Rectal smooth muscle tissue (tissue), 1 donor: ENCODE results near the gene FTO.
"Not testable (repeated sequence)": the region's sequence is repeated elsewhere in the genome, so short reads cannot be mapped to it uniquely, and the experiment has no call there.

Experiments
- H3K27ac ChIP-seq: one replicate; pipeline ENCODE4 v1.7.0; 2013; ENCODE audit warnings: low read depth, low read length, inconsistent platforms
- H3K27me3 ChIP-seq: one replicate; pipeline ENCODE4 v1.7.0; 2013; ENCODE audit warnings: low read length; ENCODE audit not compliant: control insufficient read depth, insufficient read depth
- H3K36me3 ChIP-seq: one replicate; pipeline ENCODE4 v1.7.0; 2013; ENCODE audit warnings: low read length; ENCODE audit not compliant: control insufficient read depth, insufficient read depth
- H3K4me1 ChIP-seq: one replicate; pipeline ENCODE4 v1.7.0; 2013; ENCODE audit warnings: low read length; ENCODE audit not compliant: control insufficient read depth, insufficient read depth
- H3K4me3 ChIP-seq: one replicate; pipeline ENCODE4 v1.7.0; 2013; ENCODE audit warnings: low read length
- H3K9ac ChIP-seq: one replicate; pipeline ENCODE4 v1.7.0; 2013; ENCODE audit warnings: low read length

Gene FTO

GRCh38 chr16:53866520-53866919, 162.6 kb downstream of the FTO start:
- no peaks in the 10 kb centered on the region for H3K36me3 ChIP-seq
- H3K27ac ChIP-seq = no peak overlapping the region
- H3K4me3 ChIP-seq = no peak overlapping the region

GRCh38 chr16:53870831-53871230, 166.9 kb downstream of the FTO start:
- H3K4me1 ChIP-seq = no peaks in the 10 kb centered on the region
- H3K27me3 ChIP-seq = no peaks in the 10 kb centered on the region
- H3K9ac ChIP-seq = no peak overlapping the region
- H3K36me3 ChIP-seq = no peaks in the 10 kb centered on the region
- no peak overlapping the region for H3K27ac ChIP-seq
- no peak overlapping the region for H3K4me3 ChIP-seq

More at GRCh38 chr16:53866520-53866919, 162.6 kb downstream of the FTO start:
- no peaks in the 10 kb centered on the region for H3K4me1 ChIP-seq
- H3K9ac ChIP-seq = no peak overlapping the region
- H3K27me3 ChIP-seq = no peaks in the 10 kb centered on the region

DNA sequence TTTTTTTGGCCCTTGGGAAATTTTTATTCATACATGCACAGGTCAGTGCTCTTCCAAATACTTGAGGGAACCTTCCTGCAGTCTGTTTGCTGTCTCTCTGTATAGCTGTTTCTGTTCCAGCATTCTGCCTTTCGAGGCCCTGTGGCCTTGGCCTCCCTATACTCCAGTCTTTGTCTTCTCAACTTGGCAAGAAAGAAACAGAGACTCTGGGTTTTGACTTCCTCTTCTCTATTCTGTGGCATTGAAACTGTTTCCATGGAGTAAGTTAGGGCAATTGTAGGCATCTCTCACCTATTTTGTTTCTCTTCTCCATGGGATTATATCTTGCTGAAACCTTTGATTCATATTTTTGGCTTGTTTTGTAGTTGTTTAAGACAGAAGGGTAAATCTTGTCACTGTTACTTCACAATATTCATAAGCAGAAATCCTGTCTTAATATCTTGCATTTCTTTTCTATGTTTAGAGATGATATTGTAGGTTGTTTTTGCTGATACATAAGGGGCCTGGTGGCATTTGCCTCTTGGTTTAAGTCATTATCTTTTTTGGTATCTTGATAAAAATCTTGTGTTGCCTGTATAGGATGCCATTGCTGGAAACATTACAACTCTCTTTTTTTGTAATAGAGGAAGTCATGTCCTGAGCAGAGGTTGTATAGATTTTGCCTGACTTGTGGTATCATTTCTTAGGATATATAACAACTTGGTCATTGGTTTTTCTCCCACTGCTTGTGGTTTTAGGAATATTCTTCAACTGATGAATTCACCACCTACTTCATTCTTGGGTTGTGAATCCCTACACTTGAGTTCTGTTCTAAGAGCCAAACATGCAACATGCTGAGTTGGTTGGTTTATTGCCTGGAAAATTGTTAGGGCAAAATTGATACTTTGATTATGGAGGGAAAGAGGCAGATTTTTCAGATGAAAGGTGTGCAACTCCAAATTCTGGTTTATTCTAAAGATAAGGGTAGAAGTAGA, 168.6 kb downstream of the FTO start:
- H3K4me3 ChIP-seq = no peak overlapping the region
- no peak overlapping the region for H3K9ac ChIP-seq
- no peaks in the 10 kb centered on the region for H3K27me3 ChIP-seq
- no peaks in the 10 kb centered on the region for H3K36me3 ChIP-seq
- no peak overlapping the region for H3K27ac ChIP-seq
- H3K4me1 ChIP-seq = no peaks in the 10 kb centered on the region

DNA sequence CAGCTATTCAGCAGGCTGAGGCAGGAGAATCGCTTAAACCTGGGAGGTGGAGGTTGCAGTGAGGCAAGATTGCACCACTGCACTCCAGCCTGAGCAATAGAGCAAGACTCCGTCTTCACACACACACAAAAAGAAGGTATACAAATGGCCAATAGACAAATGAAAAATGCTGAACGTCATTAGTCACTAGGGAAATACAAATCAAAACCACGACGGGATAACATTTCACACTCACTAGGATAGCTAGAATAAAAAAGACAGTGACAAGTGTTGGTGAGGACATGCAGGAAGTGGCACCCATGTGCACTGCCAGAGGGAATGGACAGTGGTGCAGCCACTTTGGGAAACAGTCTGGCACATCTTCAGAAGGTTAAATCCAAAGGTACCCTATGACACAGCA, 172.9 kb downstream of the FTO start:
- Histone ChIP-seq H3K9ac (no peak overlapping the region), H3K4me1 (no peaks in the 10 kb centered on the region), H3K27me3 (no peaks in the 10 kb centered on the region), H3K36me3 (no peaks in the 10 kb centered on the region), H3K27ac (no peak overlapping the region), H3K4me3 (no peak overlapping the region)

GRCh38 chr16:53878216-53878615, 174.3 kb downstream of the FTO start:
- H3K27me3 ChIP-seq = no peaks in the 10 kb centered on the region
- H3K9ac ChIP-seq = no peak overlapping the region
- no peak overlapping the region for H3K4me3 ChIP-seq
- H3K36me3 ChIP-seq = no peaks in the 10 kb centered on the region
- no peak overlapping the region for H3K27ac ChIP-seq
- no peaks in the 10 kb centered on the region for H3K4me1 ChIP-seq

GRCh38 chr16:53881371-53881770, 177.4 kb downstream of the FTO start:
- no peaks in the 10 kb centered on the region for H3K27me3 ChIP-seq
- no peak overlapping the region for H3K4me3 ChIP-seq
- H3K27ac ChIP-seq = no peak overlapping the region
- H3K4me1 ChIP-seq = no peaks in the 10 kb centered on the region
- peaks cover 2% of the 10 kb centered on the region for H3K36me3 ChIP-seq
- no peak overlapping the region for H3K9ac ChIP-seq

- Histone ChIP-seq H3K4me1 (no peaks in the 10 kb centered on the region), H3K4me3 (no peak overlapping the region), H3K9ac (no peak overlapping the region), H3K36me3 (peaks cover 2% of the 10 kb centered on the region), H3K27me3 (no peaks in the 10 kb centered on the region), H3K27ac (no peak overlapping the region)
Measured at GRCh38 chr16:53882310-53882709, 178.4 kb downstream of the FTO start.

DNA sequence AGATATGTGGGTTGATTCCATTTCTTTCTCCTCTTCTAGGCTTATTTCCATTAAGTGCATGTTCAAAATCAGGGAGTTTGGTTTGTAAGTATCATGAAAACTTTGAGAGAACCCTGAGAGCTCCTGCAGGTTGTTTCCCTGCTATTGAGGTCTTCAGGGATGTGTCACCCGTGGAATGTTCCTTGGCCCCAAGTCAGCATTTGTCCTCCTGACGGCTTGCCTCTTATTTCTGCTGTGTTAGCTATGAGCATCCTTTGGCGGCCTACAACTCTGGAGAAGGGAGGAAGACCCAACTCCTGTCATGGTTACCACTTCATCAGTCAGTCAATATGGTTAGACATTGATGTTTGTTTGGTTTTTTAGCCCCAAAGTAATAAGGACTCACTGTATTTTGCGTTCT, 180.8 kb downstream of the FTO start:
- H3K4me3 ChIP-seq = no peak overlapping the region
- H3K27ac ChIP-seq = no peak overlapping the region
- H3K4me1 ChIP-seq = no peaks in the 10 kb centered on the region
- no peaks in the 10 kb centered on the region for H3K27me3 ChIP-seq
- H3K36me3 ChIP-seq = peaks cover 8% of the 10 kb centered on the region
- no peak overlapping the region for H3K9ac ChIP-seq

DNA sequence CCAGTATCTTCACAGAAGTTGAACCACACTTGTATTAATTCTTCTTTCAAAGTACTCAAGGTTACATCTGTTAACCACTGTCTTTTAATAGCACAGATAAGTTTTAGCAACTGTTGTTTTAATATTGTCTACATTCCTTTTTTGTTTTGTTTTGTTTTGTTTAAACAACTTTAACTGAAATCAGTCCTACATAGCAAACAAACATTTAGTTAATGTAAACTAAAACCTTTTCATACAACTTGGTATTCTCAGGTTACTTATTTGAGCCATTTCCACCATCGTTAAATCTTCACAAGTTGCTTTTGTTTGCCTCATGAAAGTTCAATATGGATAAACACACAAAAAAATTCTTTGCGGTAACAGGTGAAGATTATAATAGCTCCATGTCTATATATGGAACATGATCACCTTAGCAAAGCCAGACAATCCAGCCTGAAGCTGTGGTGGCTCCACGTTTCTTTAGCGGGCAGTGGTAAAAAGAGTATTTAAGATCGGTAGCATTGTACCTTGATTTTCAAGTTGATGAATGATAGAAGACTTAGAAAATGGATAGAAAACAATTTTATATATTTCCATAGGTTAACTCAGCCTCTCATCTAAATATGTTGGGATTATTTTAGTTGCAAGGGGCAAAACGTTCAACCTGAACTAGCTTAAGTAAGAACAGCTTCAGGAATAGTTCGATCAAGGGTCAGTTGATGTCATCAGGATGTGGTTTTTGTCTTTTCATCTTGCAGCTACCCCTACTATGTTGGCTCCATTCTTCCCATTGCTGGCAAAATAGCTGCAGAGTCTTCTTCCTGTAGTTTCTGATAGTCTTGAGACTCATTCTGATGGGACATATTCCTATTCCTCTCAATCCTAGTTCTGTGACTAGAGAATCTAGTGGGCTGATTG, 182.8 kb downstream of the FTO start:
- Histone ChIP-seq H3K4me3 (no peak overlapping the region), H3K9ac (no peak overlapping the region), H3K4me1 (no peaks in the 10 kb centered on the region), H3K36me3 (peaks cover 8% of the 10 kb centered on the region), H3K27me3 (no peaks in the 10 kb centered on the region), H3K27ac (no peak overlapping the region)

- Histone ChIP-seq H3K27me3 (no peaks in the 10 kb centered on the region), H3K27ac (no peak overlapping the region), H3K4me1 (no peaks in the 10 kb centered on the region), H3K4me3 (no peak overlapping the region), H3K36me3 (peaks cover 8% of the 10 kb centered on the region), H3K9ac (no peak overlapping the region)
Measured at GRCh38 chr16:53888222-53888621, 184.3 kb downstream of the FTO start.

- not testable (repeated sequence) for H3K4me1 ChIP-seq, H3K27me3 ChIP-seq
Measured at GRCh38 chr16:53890877-53891276, 186.9 kb downstream of the FTO start.

DNA sequence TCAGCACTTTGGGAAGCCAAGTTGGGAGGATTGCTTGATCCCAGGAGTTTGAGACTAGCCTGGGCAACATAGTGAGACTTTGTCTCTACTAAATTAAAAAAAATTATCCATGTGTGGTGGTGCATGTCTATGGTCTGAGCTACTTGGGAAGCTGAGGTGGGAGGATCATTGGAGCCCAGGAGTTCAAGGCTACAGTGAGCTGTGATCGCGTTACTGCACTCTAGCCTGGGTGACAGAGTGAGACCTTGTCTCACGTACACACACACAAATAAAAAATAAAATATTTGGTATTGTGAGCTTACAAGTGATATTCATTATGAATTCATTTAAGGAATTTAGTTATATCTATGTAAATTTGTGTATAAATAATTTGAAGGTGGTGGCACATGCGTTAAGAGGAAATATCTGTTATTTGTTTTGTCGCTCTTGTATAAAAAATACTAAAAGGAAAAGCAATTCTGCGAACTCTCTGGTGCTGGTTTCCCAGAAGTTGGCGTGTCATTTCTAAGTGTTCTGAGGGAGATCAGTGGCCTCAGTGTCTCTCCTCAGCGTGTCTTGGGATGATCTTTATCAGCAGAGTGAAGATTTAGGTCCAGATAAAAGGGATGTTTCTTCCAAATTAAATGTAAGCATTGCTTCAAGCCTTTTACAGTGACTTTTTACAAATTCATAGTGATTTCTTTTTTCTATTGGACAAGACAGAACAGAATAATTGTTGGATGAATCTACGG, 187.6 kb downstream of the FTO start:
- H3K4me3 ChIP-seq = no peak overlapping the region

More at GRCh38 chr16:53890877-53891276, 186.9 kb downstream of the FTO start:
- H3K4me3 ChIP-seq, H3K27ac ChIP-seq, H3K9ac ChIP-seq, H3K36me3 ChIP-seq: not testable (repeated sequence)

More for the DNA sequence above, 187.6 kb downstream of the FTO start:
- Histone ChIP-seq H3K9ac (no peak overlapping the region), H3K27ac (no peak overlapping the region), H3K27me3 (no peaks in the 10 kb centered on the region), H3K4me1 (peaks cover 6% of the 10 kb centered on the region), H3K36me3 (peaks cover 6% of the 10 kb centered on the region)
